Stomach (tissue), 9 donors: ENCODE results near the gene ISCA2. TPM values are rescaled to one million over a fixed set of nuclear protein-coding genes. Genes with fewer than 3 reads are reported as not detected.

Source experiments
- DNase-seq, 2 donors: peaks; one replicate each; pipeline versions ENCODE4 v3.0.0 to v3.0.0-alpha.2; 2013 to 2019
- H3K27ac ChIP-seq, 5 donors: fragments of 200-600 bp in 4 of 5; sonication (generic) in 4 of 5; one replicate each; pipeline ENCODE4 v1.5.1; 2013 to 2019; ENCODE audit warnings: mild to moderate bottlenecking in 1 of 5, moderate library complexity in 1 of 5
- H3K27me3 ChIP-seq, 3 donors: fragments of 200-600 bp; sonication (generic); one replicate each; pipeline ENCODE4 v1.5.1; 2017 to 2019; ENCODE audit warnings: mixed run types in 1 of 3
- H3K36me3 ChIP-seq, 4 donors: fragments of 200-600 bp; sonication (generic); 1 replicate in 3 of 4; 2 replicates in 1 of 4; pipeline ENCODE4 v1.5.1; 2016 to 2019
- H3K4me1 ChIP-seq, 4 donors: fragments of 200-600 bp; sonication (generic); one replicate each; pipeline ENCODE4 v1.5.1; 2016 to 2019
- H3K4me3 ChIP-seq, 4 donors: fragments of 200-600 bp; sonication (generic) in 3 of 4; one replicate each; pipeline ENCODE4 v1.5.1; 2016 to 2019; ENCODE audit warnings: mild to moderate bottlenecking in 1 of 4
- H3K9me3 ChIP-seq, 4 donors: fragments of 200-600 bp; sonication (generic); one replicate each; pipeline ENCODE4 v1.5.1; 2016 to 2019
- EP300 ChIP-seq: sonication (generic); formaldehyde crosslinking; IDR thresholded peaks from one replicate; pipeline ENCODE4 v1.6.1; 2017; ENCODE audit warnings: antibody characterized with exemption
- POLR2A ChIP-seq, 4 donors: fragments of 450-650 bp; IDR thresholded peaks; one replicate each; pipeline ENCODE4 v1.6.1; 2016; ENCODE audit warnings: antibody characterized with exemption in 4 of 4, control low read depth in 2 of 4, mild to moderate bottlenecking in 1 of 4, moderate library complexity in 1 of 4
- POLR2AphosphoS5 ChIP-seq, 3 donors: sonication (generic); formaldehyde crosslinking; IDR thresholded peaks; one replicate each; pipeline ENCODE4 v1.6.1; 2016; ENCODE audit warnings: antibody characterized with exemption in 3 of 3
- WGBS, 5 donors: extraction: QIAGEN DNeasy Blood & Tissue Kit in 3 of 5; methylation state at CpG; one replicate each; pipeline versions ENCODE4 v1.1.5 to v1.1.7; 2013 to 2018; 5-methylcytosine and 5-hydroxymethylcytosine counted together
- intact Hi-C: fragments of 100-400 bp; cut with DNase I; formaldehyde crosslinking; loops from one replicate; pipeline ENCODE4 v1.15.1; 2023; ENCODE audit warnings: low total_unique reads
- polyA plus RNA-seq, 3 donors: library from polyadenylated mRNA; stranded (reverse); fragments of 200-250 nt; gene quantifications; one replicate each; pipeline ENCODE4 v1.2.3, GENCODE V29; 2013
- total RNA-seq, 5 donors: library from RNA; depleted of rRNA; stranded (reverse); fragments of >200 nt; gene quantifications; one replicate each; pipeline versions ENCODE4 v1.1.0 to v1.2.3, GENCODE V29; 2014 to 2016
- TF ChIP-seq, protein P1 (sequence below), 7 experiments: fragments of 450-650 bp in 4 of 7; fragments of 200-600 bp in 3 of 7; sonication (generic) in 3 of 7; IDR thresholded peaks; one replicate each; pipeline ENCODE4 v1.5.1; 2016 to 2019; ENCODE audit warnings: antibody characterized with exemption in 7 of 7, control low read depth in 2 of 7, mild to moderate bottlenecking in 1 of 7
- donor health status: healthy with polysubstance abuse.
- donor health status: Bipolar disorder and iron deficiency.
- donor health status: healthy.

The ISCA2 gene
- total and polyA plus RNA-seq, 8 donors, result 15.2 to 34.3 (median 25.0) TPM; not detected in 2

DNA sequence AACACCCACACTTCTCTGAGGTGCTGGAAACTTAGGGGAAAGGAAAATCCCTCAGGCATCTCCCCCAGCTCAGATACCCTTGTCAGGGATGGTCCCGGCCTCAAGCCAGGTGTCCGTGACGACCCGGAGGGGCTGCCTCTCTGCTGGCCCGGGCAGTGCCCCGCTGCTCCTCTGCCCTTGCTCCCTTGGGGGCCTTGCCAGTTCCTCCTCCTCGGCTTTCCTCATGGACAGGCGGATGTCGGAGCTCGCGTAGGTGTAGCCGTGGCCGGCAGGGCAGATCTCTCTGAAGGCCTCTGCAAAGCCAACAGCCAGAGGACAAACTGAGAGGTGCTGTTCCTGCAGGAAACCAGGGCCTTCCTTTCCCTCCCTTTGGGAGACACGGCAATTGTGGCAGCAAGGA, 34.8 kb downstream of the ISCA2 start:
- no peaks in the 10 kb centered on the region for H3K36me3 ChIP-seq
- no peak for DNase-seq
- H3K27ac ChIP-seq, result no peak overlapping the region
- TF ChIP-seq, protein P1, sequence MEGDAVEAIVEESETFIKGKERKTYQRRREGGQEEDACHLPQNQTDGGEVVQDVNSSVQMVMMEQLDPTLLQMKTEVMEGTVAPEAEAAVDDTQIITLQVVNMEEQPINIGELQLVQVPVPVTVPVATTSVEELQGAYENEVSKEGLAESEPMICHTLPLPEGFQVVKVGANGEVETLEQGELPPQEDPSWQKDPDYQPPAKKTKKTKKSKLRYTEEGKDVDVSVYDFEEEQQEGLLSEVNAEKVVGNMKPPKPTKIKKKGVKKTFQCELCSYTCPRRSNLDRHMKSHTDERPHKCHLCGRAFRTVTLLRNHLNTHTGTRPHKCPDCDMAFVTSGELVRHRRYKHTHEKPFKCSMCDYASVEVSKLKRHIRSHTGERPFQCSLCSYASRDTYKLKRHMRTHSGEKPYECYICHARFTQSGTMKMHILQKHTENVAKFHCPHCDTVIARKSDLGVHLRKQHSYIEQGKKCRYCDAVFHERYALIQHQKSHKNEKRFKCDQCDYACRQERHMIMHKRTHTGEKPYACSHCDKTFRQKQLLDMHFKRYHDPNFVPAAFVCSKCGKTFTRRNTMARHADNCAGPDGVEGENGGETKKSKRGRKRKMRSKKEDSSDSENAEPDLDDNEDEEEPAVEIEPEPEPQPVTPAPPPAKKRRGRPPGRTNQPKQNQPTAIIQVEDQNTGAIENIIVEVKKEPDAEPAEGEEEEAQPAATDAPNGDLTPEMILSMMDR (IDR thresholded peaks at IDR 0.05), result no peak
- TF ChIP-seq POLR2AphosphoS5 (IDR thresholded peaks at IDR 0.05), result no peak
- TF ChIP-seq POLR2A (IDR thresholded peaks at IDR 0.05), result no peak
- TF ChIP-seq EP300, result no peak
- H3K9me3 ChIP-seq, result no peaks in the 10 kb centered on the region
- peaks cover 0 to 8% (median 0%) of the 10 kb centered on the region in 3 donors for H3K27me3 ChIP-seq
- 87 to 92% (median 88%) methylated on average over 12 to 14 of the region's 14 CpGs for WGBS, 5 donors
- no peak overlapping the region for H3K4me3 ChIP-seq
- peaks cover 0 to 3% (median 0%) of the 10 kb centered on the region in 4 donors for H3K4me1 ChIP-seq
- intact Hi-C loops, result no loop called here

DNA sequence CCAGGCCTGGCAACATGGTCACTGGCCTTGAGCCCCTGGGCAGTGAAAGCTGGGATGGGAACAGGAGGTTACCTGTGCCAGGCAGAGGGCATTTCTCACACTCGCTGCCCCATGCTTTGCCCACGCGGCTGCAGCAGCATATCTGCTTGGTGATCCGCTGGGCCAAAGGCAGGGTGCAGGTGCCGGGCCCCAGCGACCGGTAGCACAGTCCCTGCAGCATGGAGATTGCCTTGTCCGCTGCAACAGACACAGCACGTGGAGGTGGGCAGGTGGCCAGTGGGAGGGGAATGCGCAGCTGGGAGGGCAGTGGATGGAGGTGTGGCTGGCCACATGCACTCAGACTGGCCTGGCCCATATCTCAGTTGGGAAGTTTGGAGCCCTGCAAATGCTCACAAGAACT, 35.3 kb downstream of the ISCA2 start:
- 71 to 86% (median 78%) methylated on average over 5 to 10 of the region's 10 CpGs for WGBS, 5 donors
- DNase-seq, result no peak
- H3K4me3 ChIP-seq, result no peak overlapping the region
- TF ChIP-seq EP300 (no peak), POLR2AphosphoS5 (IDR thresholded peaks at IDR 0.05) (no peak)
- H3K27ac ChIP-seq, result no peak overlapping the region
- H3K4me1 ChIP-seq, result peaks cover 0 to 3% (median 0%) of the 10 kb centered on the region in 4 donors
- intact Hi-C loops, result no loop called here
- H3K27me3 ChIP-seq, result peaks cover 0 to 6% (median 0%) of the 10 kb centered on the region in 3 donors
- no peaks in the 10 kb centered on the region for H3K36me3 ChIP-seq
- no peaks in the 10 kb centered on the region for H3K9me3 ChIP-seq

DNA sequence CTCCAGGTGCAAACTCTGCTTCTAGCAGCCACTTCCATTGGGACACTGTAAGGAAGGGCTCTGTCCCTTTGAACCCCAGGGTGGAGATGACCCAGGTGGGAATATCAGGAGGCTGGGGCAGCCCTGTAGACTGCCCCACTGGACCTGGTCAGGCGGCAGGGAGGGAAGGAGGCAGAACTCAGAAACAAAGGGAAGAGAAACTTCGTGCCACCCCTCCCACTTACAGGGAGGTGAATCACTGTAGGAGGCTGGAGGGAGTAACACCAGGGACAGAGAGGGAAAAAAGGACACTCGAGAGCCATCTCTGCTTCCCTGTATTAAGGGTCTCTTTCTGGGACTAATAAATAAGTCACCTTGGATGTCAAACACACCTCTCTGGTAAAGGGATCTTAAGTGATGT, 37.4 kb downstream of the ISCA2 start:
- Histone ChIP-seq H3K9me3 (no peaks in the 10 kb centered on the region), H3K36me3 (no peaks in the 10 kb centered on the region), H3K27ac (no peak overlapping the region), H3K27me3 (peaks cover 0 to 6% (median 0%) of the 10 kb centered on the region in 3 donors), H3K4me3 (no peak overlapping the region), H3K4me1 (peaks cover 0 to 3% (median 0%) of the 10 kb centered on the region in 4 donors)
- intact Hi-C loops, result no loop called here
- 74 to 93% (median 87%) methylated on average over 3 of the region's 3 CpGs for WGBS, 5 donors
- DNase-seq, result no peak
- TF ChIP-seq, protein P1 (IDR thresholded peaks at IDR 0.05), result no peak
- TF ChIP-seq EP300, result no peak
- no peak for TF ChIP-seq POLR2AphosphoS5 (IDR thresholded peaks at IDR 0.05)
- TF ChIP-seq POLR2A (IDR thresholded peaks at IDR 0.05), result no peak

DNA sequence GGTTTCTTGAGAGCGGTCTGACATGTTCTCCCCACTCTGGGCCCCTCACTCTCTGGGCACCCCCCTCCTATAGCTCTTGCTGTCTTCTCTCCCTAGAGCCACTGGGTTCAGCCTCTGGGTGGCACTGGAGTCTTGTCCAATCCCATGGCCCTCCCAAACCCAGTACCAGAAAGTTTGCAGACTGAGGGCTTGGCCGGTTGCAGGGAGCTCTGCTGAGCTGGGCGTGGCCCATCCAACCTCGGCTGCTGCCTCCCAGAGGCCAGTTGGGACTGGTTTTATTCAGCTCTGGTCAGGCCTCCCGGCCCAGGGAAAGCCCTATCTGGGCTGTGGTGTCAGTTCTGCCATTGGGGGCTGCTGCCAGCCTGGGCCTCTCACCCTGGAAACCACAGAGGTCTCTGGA, 37.9 kb downstream of the ISCA2 start:
- 39 to 100% (median 44%) methylated on average over 1 to 5 of the region's 5 CpGs for WGBS, 5 donors
- H3K4me3 ChIP-seq, result no peak overlapping the region
- no peaks in the 10 kb centered on the region for H3K36me3 ChIP-seq
- H3K27me3 ChIP-seq, result peaks cover 0 to 6% (median 0%) of the 10 kb centered on the region in 3 donors
- H3K4me1 ChIP-seq, result peaks cover 0 to 3% (median 0%) of the 10 kb centered on the region in 4 donors
- no peaks in the 10 kb centered on the region for H3K9me3 ChIP-seq
- H3K27ac ChIP-seq, result no peak overlapping the region
- DNase-seq, result peak; percentile 28 to 72
- TF ChIP-seq POLR2AphosphoS5 (IDR thresholded peaks at IDR 0.05), result no peak
- TF ChIP-seq, protein P1 (IDR thresholded peaks at IDR 0.05), result peak in 1 of 7 experiments; percentile 7
- intact Hi-C loops, result no loop called here

DNA sequence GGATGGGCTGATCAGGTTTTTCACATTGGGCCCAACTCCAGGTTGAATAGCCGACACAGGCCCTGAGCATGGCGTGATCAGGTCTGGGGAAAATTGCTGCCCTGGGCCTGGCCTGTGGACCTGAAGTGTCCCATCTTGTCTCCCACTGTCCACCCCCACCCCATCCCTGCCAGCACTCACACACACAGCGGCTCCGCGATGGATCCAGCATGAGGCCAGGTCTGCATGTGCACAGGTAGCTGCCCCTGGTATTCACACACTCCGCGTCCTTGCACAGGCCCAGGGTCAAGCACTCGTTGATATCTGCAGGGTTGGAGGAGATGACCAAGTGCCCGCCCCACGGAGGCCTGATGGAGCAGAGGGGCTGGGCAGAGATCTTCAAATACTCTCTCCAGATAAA, 38.7 kb downstream of the ISCA2 start:
- Histone ChIP-seq H3K4me1 (peaks cover 0 to 3% (median 0%) of the 10 kb centered on the region in 4 donors), H3K27ac (no peak overlapping the region), H3K9me3 (no peaks in the 10 kb centered on the region), H3K4me3 (no peak overlapping the region), H3K27me3 (peaks cover 0 to 6% (median 0%) of the 10 kb centered on the region in 3 donors), H3K36me3 (no peaks in the 10 kb centered on the region)
- DNase-seq, result no peak
- WGBS, 5 donors, result 85 to 96% (median 93%) methylated on average over 5 to 10 of the region's 10 CpGs
- TF ChIP-seq POLR2AphosphoS5 (IDR thresholded peaks at IDR 0.05) (no peak), EP300 (no peak), POLR2A (IDR thresholded peaks at IDR 0.05) (no peak)
- TF ChIP-seq, protein P1 (IDR thresholded peaks at IDR 0.05), result no peak
- intact Hi-C loops, result no loop called here
